GM06990 (cell line): Measurements from ENCODE around the gene CENPU.

Experiments used
- DNase-seq: peaks from one replicate; pipeline ENCODE4 v3.0.0-alpha.2; 2011; ENCODE audit not compliant: insufficient read length; ENCODE audit errors: extremely low read depth
- H3K27me3 ChIP-seq: replicated peaks from 2 replicates; pipeline ENCODE4 v1.6.0; 2011; ENCODE audit warnings: low read length; ENCODE audit not compliant: control insufficient read depth, insufficient read depth
- H3K36me3 ChIP-seq: 2 replicates; pipeline ENCODE4 v1.5.1; 2011; ENCODE audit warnings: low read length; ENCODE audit not compliant: control insufficient read depth, insufficient read depth
- H3K4me3 ChIP-seq: replicated peaks from 2 replicates; pipeline ENCODE4 v1.5.1; 2011; ENCODE audit warnings: low read depth, mild to moderate bottlenecking, control low read depth, low read length
- CTCF ChIP-seq: IDR thresholded peaks from 2 replicates; pipeline ENCODE4 v1.5.1; 2011; ENCODE audit warnings: low read length, control low read depth, mild to moderate bottlenecking, inconsistent platforms; ENCODE audit not compliant: insufficient read depth, poor library complexity, severe bottlenecking

Gene CENPU

GRCh38 chr4:184702114-184702513 is 31.8 kb downstream of the CENPU start:
- no peak for TF ChIP-seq CTCF
- Histone ChIP-seq H3K36me3 (peaks cover 4% of the 10 kb centered on the region), H3K4me3 (no peak overlapping the region), H3K27me3 (no peaks in the 10 kb centered on the region)
- no peak for DNase-seq

GRCh38 chr4:184699941-184700340 is 34.0 kb downstream of the CENPU start:
- Histone ChIP-seq H3K36me3 (peaks cover 2% of the 10 kb centered on the region), H3K4me3 (no peak overlapping the region), H3K27me3 (no peaks in the 10 kb centered on the region)
- no peak for DNase-seq
- TF ChIP-seq CTCF, result no peak

- peaks cover 2% of the 10 kb centered on the region for H3K36me3 ChIP-seq
- H3K27me3 ChIP-seq, result no peaks in the 10 kb centered on the region
- no peak for DNase-seq
- TF ChIP-seq CTCF, result no peak
- H3K4me3 ChIP-seq, result no peak overlapping the region
These were observed 35.9 kb downstream of the CENPU start for GRCh38 chr4:184697956-184698355.

GRCh38 chr4:184695178-184695896 is 38.6 kb downstream of the CENPU start:
- no peak for TF ChIP-seq CTCF
- no peaks in the 10 kb centered on the region for H3K27me3 ChIP-seq
- DNase-seq, result no peak
- peaks cover 2% of the 10 kb centered on the region for H3K36me3 ChIP-seq
- no peak overlapping the region for H3K4me3 ChIP-seq

- H3K4me3 ChIP-seq, result no peak overlapping the region
- DNase-seq, result no peak
- TF ChIP-seq CTCF, result no peak
- no peaks in the 10 kb centered on the region for H3K27me3 ChIP-seq
- no peaks in the 10 kb centered on the region for H3K36me3 ChIP-seq
These were observed 39.4 kb downstream of the CENPU start for GRCh38 chr4:184694412-184694956.
